Right cardiac atrium (tissue), 5 donors: ENCODE data around the gene MIF4GD. TPM values are rescaled to one million over a fixed set of nuclear protein-coding genes. Genes with fewer than 3 reads are reported as not detected.
"Not testable (repeated sequence)": the region's sequence is repeated elsewhere in the genome, so short reads cannot be mapped to it uniquely, and the experiment has no call there.

Source experiments
- ATAC-seq, 2 donors: fragments of 200-7000 bp; cut with Tn5 transposase; one replicate each; pipeline versions ENCODE4 v1.8.0 to v1.9.1; 2020; ENCODE audit warnings: moderate library complexity in 2 of 2, mild to moderate bottlenecking in 1 of 2
- DNase-seq, 3 donors: peaks; one replicate each; pipeline ENCODE4 v3.0.0-alpha.2; 2020
- H3K27ac ChIP-seq: one replicate; pipeline ENCODE4 v1.5.1; 2013; ENCODE audit warnings: mild to moderate bottlenecking, low read length, control low read depth, moderate library complexity
- H3K27me3 ChIP-seq: one replicate; pipeline ENCODE4 v1.6.1; 2013; ENCODE audit not compliant: control insufficient read depth, insufficient read depth
- H3K4me1 ChIP-seq: one replicate; pipeline ENCODE4 v1.6.1; 2013; ENCODE audit warnings: low read length; ENCODE audit not compliant: control insufficient read depth, insufficient read depth
- H3K4me3 ChIP-seq: one replicate; pipeline ENCODE4 v1.5.1; 2013; ENCODE audit warnings: low read length, control low read depth
- H3K9me3 ChIP-seq: one replicate; pipeline ENCODE4 v1.6.1; 2013; ENCODE audit warnings: low read length; ENCODE audit not compliant: control insufficient read depth
- WGBS: extraction: QIAGEN DNeasy Blood & Tissue Kit; methylation state at CpG from one replicate; pipeline ENCODE4 v1.1.7; 2013; 5-methylcytosine and 5-hydroxymethylcytosine counted together
- intact Hi-C, 4 donors: fragments of 100-400 bp; cut with DNase I; formaldehyde crosslinking; loops; one replicate each; pipeline versions ENCODE4 v1.11.0 to v1.14.0; 2022 to 2023
- polyA plus RNA-seq: library from polyadenylated mRNA; stranded (reverse); fragments of 200-250 nt; gene quantifications from one replicate; pipeline ENCODE4 v1.2.3, GENCODE V29; 2013
- total RNA-seq, 4 donors: library from RNA; stranded (reverse); fragmentation: NEBNext Ultra II Directional; extraction: Animal tissue kit (Norgen Biotek cat#: 25700); gene quantifications; one replicate each; pipeline ENCODE4 v1.2.1, GENCODE V29; 2021
- donor health status: healthy with polysubstance abuse.
- donor health status: DM: no; HTN: yes; CAD: no.
- donor health status: DM: no; HTN: no; CAD: no.
- donor health status: DM: no; HTN: yes; CAD: no; lungs with severe emphysema.
- donor health status: DM: yes; HTN: yes; CAD: no.

MIF4GD gene
- total and polyA plus RNA-seq, 5 donors: 14.6 to 20.5 (median 16.3) TPM

GRCh38 chr17:75307957-75308731 is 37.1 kb upstream of the MIF4GD start:
- no peaks in the 10 kb centered on the region for H3K27me3 ChIP-seq

GRCh38 chr17:75301502-75302206 is 30.6 kb upstream of the MIF4GD start:
- Histone ChIP-seq H3K4me1 (no peaks in the 10 kb centered on the region), H3K27ac (no peak overlapping the region), H3K4me3 (no peak overlapping the region), H3K27me3 (no peaks in the 10 kb centered on the region), H3K9me3 (no peaks in the 10 kb centered on the region)
- DNase-seq (no peak), ATAC-seq (peak in 1 of 2 donors; percentile 42)
- WGBS: 85% methylated on average over 17 of the region's 17 CpGs
- intact Hi-C loops: no loop called here

More at GRCh38 chr17:75307957-75308731, 37.1 kb upstream of the MIF4GD start:
- peaks cover 2% of the 10 kb centered on the region for H3K4me1 ChIP-seq
- no peaks in the 10 kb centered on the region for H3K9me3 ChIP-seq
- no peak for ATAC-seq
- WGBS: 85% methylated on average over 13 of the region's 13 CpGs
- H3K4me3 ChIP-seq: no peak overlapping the region
- intact Hi-C loops: no loop called here
- H3K27ac ChIP-seq: peak overlapping the region; percentile 24
- no peak for DNase-seq

DNA sequence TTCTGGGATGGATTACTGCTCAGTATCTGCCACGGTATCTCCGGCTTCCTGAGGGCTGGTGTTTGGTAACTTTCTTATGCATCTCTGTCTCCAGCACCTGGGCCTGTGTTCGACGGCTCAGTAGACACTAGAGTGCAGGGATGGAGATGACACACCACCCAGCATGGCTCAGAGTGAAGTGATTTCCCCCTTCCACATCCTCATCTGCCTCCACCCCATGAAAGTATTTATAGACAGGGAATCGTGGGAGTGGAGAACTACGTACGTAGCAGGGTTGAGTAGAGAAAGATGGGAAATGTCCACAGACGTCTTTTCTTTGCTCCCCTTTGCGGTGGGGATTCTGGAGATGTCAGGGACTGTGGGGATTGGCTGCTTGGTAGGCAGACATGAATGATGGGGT is 30.0 kb upstream of the MIF4GD start:
- no peak overlapping the region for H3K27ac ChIP-seq
- DNase-seq (no peak), ATAC-seq (peak in 1 of 2 donors; percentile 41)
- no peaks in the 10 kb centered on the region for H3K27me3 ChIP-seq
- no peak overlapping the region for H3K4me3 ChIP-seq
- intact Hi-C loops: no loop called here
- 65% methylated on average over 9 of the region's 9 CpGs for WGBS
- no peaks in the 10 kb centered on the region for H3K9me3 ChIP-seq
- H3K4me1 ChIP-seq: no peaks in the 10 kb centered on the region

- H3K27me3 ChIP-seq: no peaks in the 10 kb centered on the region
- intact Hi-C loops: no loop called here
- H3K4me3 ChIP-seq: no peak overlapping the region
- no peaks in the 10 kb centered on the region for H3K9me3 ChIP-seq
- WGBS: 77% methylated on average over 7 of the region's 7 CpGs
- ATAC-seq: no peak
- no peak overlapping the region for H3K27ac ChIP-seq
- no peaks in the 10 kb centered on the region for H3K4me1 ChIP-seq
- DNase-seq: no peak
Observed at GRCh38 chr17:75300280-75300679, 29.2 kb upstream of the MIF4GD start.

GRCh38 chr17:75295201-75296158 is 24.4 kb upstream of the MIF4GD start:
- Histone ChIP-seq H3K9me3 (no peaks in the 10 kb centered on the region), H3K27ac (peak overlapping the region; percentile 39), H3K27me3 (no peaks in the 10 kb centered on the region), H3K4me3 (no peak overlapping the region), H3K4me1 (no peaks in the 10 kb centered on the region)
- no peak for DNase-seq
- WGBS: 82% methylated on average over 8 of the region's 8 CpGs
- peak in 1 of 2 donors; percentile 30 for ATAC-seq
- intact Hi-C loops: no loop called here

DNA sequence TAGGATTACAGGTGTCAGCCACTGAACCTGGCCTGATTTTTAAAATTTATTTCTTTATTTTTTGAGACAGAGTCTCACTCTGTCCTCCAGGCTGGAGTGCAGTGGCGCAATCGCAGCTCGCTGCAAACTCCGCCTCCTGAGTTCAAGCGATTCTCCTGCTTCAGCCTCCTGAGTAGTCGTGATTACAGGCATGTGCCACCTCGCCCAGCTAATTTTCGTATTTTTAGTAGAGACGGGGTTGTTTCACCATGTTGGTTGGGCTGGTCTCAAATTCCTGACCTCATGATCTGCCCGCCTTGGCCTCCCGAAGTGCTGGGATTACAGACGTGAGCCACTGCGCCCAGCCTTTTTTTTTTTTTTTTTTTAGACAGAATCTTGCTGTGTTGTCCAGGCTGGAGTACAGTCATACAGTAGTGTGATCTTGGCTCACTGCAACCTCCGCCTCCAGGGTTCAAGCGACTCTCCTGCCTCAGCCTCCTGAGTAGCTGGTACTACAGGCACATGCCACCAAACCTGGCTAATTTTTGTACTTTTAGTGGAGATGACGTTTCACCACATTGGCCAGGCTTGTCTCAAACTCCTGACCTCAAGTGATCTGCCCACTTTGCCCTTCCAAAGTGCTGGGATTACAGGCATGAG is 21.9 kb upstream of the MIF4GD start:
- WGBS: 73% methylated on average over 16 of the region's 16 CpGs
- H3K4me1 ChIP-seq, ATAC-seq, H3K27ac ChIP-seq, intact Hi-C loops, H3K27me3 ChIP-seq, H3K4me3 ChIP-seq, H3K9me3 ChIP-seq: not testable (repeated sequence)
- peak in 2 of 3 donors; percentile 70 to 72 for DNase-seq

DNA sequence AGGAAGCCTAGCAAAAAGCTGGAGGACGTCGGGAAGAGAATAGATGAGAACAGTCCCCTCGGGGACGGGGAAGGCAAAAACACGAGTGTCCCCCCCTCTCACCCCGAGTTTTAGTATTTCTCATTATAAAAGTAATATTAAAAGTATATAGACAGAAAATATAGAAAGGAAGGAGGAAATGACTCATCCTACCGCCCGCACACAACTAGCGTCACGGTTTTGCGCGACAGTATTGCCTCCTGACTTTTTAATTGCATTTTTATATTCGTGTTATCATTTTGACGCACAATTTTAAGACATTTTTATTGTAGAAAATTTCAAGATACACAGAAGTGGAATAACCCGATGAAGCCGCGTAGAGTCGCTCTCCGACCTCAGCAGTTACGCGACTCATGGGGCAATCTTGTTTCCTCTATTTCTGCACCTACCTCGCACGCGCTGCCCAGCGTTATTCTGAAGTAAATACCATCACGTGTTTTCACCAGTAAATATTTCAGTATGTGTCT is 18.9 kb upstream of the MIF4GD start:
- H3K27ac ChIP-seq: peak overlapping the region; percentile 94
- ATAC-seq (peak; percentile 30 to 50), DNase-seq (peak; percentile 49 to 81 (median 75))
- no peaks in the 10 kb centered on the region for H3K4me1 ChIP-seq
- H3K4me3 ChIP-seq: peak overlapping the region; percentile 41
- intact Hi-C loops: no loop called here
- no peaks in the 10 kb centered on the region for H3K27me3 ChIP-seq
- WGBS: 2% methylated on average over 26 of the region's 26 CpGs
- no peaks in the 10 kb centered on the region for H3K9me3 ChIP-seq

GRCh38 chr17:75289115-75289831 is 18.2 kb upstream of the MIF4GD start, which contains the start of gene SLC25A19:
Gene SLC25A19 (minus strand): TSS chr17:75289433. CDS start chr17:75286764, 2,669 bp downstream.
- DNase-seq (peak; percentile 98 to 99 (median 99)), ATAC-seq (peak; percentile 99)
- Histone ChIP-seq H3K27me3 (no peaks in the 10 kb centered on the region), H3K4me3 (peak within 1 kb of the TSS; percentile 41), H3K9me3 (no peaks in the 10 kb centered on the region), H3K27ac (peak within 1 kb of the TSS; percentile 94), H3K4me1 (no peaks in the 10 kb centered on the region)
- intact Hi-C loops: no loop called here
- under 1% methylated on average over 65 of the region's 65 CpGs for WGBS

DNA sequence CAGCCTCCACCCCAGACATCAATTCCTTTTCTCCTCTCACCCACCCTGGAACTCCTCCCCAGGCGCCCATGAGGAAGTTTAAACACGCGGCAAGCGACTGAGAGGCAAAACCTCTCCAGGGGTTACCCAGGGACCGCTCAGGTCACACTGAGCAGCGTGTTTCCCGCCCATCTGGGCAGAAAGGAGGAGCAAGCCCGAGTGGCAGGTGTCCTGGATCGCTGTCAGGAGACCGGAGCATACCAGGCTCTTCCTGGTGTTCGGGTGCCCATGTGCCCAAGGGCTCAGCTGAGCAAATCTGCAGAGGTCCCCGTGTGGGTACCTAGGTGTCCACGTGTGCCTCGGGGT is 17.7 kb upstream of the MIF4GD start:
- WGBS: under 1% methylated on average over 14 of the region's 14 CpGs
- DNase-seq (no peak), ATAC-seq (peak; percentile 25 to 35)
- no peaks in the 10 kb centered on the region for H3K4me1 ChIP-seq
- peak overlapping the region; percentile 13 for H3K27ac ChIP-seq
- H3K27me3 ChIP-seq: no peaks in the 10 kb centered on the region
- no peaks in the 10 kb centered on the region for H3K9me3 ChIP-seq
- peak overlapping the region; percentile 41 for H3K4me3 ChIP-seq
- intact Hi-C loops: no loop called here

DNA sequence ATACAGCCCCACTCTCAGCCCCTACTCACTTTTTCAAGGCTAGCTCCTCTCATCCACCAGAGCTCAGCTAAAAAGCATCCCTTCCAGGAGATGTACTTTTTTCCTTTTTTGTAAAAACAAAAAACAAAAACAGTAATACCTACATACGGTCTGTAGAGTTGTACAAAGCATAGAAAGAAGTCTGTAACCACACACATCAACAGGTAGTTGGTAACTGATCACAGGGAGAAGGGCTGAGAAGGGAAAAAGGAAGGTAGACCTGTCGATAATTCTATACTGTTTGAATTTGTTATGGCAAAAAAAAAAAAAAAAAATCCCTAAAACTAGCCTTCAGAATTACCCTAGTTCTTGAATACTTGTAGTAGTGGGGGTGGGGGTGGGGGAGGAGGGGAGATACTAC is 17.3 kb upstream of the MIF4GD start:
- intact Hi-C loops: no loop called here
- Histone ChIP-seq H3K4me3 (peak overlapping the region; percentile 41), H3K9me3 (no peaks in the 10 kb centered on the region), H3K27me3 (no peaks in the 10 kb centered on the region), H3K4me1 (no peaks in the 10 kb centered on the region), H3K27ac (no peak overlapping the region)
- 33% methylated on average over 2 of the region's 2 CpGs for WGBS
- ATAC-seq: no peak
- no peak for DNase-seq
